Cardiac fibroblast (primary cell): Measurements from ENCODE around the gene PLPP4.

Experiments used
- DNase-seq, 2 donors: peaks; one replicate each; pipeline versions ENCODE4 v3.0.0 to v3.0.0-alpha.2; 2010; ENCODE audit warnings: low read depth in 2 of 2
- H3K4me3 ChIP-seq, 2 donors: replicated peaks in 1 of 2; 1 replicate in 1 of 2; 2 replicates in 1 of 2; pipeline ENCODE4 v1.5.1; 2011; ENCODE audit warnings: low read depth in 2 of 2, low read length in 2 of 2, mild to moderate bottlenecking in 2 of 2, moderate library complexity in 1 of 2
- TF ChIP-seq, protein P1 (sequence below): IDR thresholded peaks from one replicate; pipeline ENCODE4 v1.5.1; 2011; ENCODE audit warnings: low read depth, mild to moderate bottlenecking, low read length, inconsistent platforms

PLPP4 gene

DNA sequence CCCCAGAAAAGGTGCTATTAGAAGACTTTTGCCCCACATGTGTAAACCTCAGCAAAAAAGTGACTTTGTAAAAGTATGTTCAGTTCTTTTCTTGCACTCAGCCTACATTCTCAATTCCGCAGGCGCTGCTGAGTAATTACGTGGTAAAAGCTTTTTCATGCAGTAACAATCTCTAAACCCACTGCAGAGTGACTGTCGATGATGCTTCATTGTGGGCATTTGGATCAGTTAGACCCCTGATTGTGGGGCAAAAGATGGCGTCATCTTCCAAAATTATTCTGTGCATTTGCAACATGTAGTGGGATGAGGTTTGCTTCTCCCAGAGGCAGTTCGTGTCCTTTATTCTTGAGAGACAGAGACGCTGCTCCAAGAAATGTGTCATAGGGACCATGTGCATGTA, 85.6 kb downstream of the PLPP4 start:
- no peak for DNase-seq
- no peak overlapping the region for H3K4me3 ChIP-seq
- TF ChIP-seq, protein P1, sequence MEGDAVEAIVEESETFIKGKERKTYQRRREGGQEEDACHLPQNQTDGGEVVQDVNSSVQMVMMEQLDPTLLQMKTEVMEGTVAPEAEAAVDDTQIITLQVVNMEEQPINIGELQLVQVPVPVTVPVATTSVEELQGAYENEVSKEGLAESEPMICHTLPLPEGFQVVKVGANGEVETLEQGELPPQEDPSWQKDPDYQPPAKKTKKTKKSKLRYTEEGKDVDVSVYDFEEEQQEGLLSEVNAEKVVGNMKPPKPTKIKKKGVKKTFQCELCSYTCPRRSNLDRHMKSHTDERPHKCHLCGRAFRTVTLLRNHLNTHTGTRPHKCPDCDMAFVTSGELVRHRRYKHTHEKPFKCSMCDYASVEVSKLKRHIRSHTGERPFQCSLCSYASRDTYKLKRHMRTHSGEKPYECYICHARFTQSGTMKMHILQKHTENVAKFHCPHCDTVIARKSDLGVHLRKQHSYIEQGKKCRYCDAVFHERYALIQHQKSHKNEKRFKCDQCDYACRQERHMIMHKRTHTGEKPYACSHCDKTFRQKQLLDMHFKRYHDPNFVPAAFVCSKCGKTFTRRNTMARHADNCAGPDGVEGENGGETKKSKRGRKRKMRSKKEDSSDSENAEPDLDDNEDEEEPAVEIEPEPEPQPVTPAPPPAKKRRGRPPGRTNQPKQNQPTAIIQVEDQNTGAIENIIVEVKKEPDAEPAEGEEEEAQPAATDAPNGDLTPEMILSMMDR = no peak

DNA sequence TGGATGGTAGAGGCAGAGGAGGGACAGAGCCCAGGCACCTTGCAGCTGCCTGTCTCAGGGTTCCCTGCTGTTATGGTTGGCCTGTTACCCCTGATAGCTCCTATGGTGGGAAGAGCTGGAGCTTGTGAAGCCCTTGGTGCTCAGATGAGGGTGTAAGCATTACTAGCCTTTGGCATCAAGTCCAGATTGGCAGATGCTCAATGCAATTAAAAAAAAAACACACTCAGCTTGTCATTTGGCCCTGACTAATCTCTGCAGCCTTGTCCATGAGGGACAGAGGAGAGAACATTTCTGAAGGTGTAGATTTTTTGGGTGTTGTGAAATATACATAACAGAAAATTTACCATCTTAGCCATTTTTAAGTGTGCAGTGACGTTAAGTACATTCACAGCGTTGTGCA, 86.3 kb downstream of the PLPP4 start:
- no peak overlapping the region for H3K4me3 ChIP-seq
- TF ChIP-seq, protein P1 = no peak
- DNase-seq = no peak

DNA sequence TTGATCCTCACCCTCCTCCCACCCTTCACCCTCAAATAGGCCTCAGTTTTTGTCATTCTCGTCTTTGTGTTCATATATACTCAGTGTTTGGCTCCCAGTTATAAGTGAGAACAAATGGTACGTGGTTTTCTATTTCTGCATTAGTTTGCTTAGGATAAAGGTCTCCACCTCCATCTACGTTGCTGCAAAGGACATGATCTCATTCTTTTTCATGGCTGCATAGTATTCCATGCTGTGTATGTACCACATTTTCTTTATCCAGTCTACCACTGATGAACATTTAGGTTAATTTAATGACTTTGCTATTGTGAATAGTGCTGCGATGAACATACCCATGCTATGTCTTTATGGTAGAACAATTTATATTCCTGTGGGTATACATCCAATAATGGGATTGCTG, 91.2 kb downstream of the PLPP4 start:
- TF ChIP-seq, protein P1 = no peak
- no peak overlapping the region for H3K4me3 ChIP-seq
- DNase-seq = no peak

DNA sequence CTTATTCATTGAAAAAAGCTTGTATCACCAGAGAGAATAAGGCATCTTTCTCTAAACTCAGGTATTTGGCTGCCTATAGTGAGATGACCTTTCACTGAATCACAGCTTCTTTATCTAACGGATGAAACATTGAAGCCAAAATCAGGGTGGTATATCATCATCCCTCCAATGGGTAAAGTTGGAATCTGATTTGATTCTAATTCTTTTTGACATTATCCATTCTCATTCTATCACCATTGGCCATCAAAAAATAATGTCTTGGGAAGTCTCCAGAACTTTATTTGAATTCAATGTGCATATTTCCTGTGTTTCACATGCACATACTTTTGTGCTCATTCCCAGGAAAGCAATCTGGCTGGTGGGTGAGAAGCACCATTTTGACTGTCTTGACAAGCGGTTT, 95.2 kb downstream of the PLPP4 start:
- no peak overlapping the region for H3K4me3 ChIP-seq
- TF ChIP-seq, protein P1 = no peak
- no peak for DNase-seq

DNA sequence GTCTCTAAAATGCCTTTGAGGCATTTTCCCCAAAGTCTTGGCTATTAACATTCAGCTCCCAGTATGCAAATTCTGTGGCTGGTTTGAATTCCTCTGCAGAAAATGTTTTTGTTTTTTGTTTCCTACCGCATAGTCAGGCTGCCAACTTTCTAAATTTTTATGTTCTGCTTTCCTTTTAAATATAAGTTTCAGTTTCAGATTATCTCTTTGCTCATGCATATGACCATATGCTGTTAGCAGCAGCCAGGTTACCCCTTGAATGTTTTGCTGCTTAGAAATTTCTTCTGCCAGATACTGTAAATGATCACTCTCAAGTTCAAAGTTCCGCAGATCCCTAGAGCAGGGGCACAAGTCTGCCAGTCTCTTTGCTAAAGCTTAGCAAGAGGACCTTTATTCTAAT, 96.9 kb downstream of the PLPP4 start:
- TF ChIP-seq, protein P1 = no peak
- no peak overlapping the region for H3K4me3 ChIP-seq
- DNase-seq = no peak

DNA sequence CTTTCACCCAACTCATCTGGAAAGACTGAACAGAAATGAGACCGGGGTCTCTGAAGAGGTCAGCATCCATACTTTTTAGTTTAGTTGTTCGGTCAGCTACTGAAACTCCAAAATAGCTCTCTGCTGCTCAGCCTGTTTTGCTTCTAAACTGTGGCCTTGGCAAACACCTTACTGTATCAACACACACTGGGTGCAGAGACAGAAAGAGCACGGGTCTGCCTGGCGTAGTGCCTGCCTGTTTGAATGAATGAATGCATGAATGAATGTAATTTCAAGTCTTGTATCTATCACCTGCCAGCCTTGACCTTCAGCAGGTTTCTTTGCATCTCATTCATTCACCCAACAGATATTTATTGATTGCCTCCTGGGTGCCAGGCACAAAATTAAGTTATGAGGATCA, 98.4 kb downstream of the PLPP4 start:
- TF ChIP-seq, protein P1 = no peak
- H3K4me3 ChIP-seq = no peak overlapping the region
- no peak for DNase-seq

DNA sequence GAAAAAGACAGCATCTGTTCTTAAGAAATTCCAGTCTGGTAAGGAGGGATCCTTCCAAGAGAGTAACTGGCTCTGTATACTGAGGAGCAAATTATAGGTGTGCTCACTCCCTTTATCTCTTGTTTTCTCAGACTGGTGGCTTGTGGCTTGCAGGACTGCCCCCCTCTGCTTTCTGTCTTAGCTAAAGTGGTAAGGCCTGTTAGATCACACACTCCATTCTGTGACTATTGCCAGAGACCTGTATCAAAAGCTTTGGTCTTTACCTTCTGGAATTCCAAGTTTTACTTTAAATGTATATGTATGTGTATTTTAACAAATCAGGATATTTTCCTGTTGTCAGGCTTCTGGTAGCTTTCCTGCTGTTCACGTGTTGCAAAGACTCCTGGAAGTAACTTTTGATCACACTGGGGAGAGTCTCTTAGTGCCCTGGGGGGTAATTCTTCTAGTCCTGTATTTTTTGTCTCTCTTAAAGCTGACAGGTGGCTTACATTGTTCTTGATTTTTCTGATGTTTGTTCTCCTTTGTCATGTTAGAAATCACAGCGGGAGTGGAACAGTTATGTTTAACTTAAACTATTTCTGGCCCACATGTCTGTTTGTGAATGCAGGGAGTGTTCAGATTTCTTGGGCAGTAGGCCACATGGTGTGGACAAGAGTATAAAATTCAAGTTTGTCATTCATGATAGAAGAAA, 99.0 kb downstream of the PLPP4 start:
- no peak overlapping the region for H3K4me3 ChIP-seq
- no peak for DNase-seq
- TF ChIP-seq, protein P1 = no peak
